ENCODE results near the gene UGT1A8. TPM values are rescaled to one million over a fixed set of nuclear protein-coding genes. Genes with fewer than 3 reads are reported as not detected.

Gene UGT1A8
- total and polyA plus RNA-seq, 10 donors, result not detected

DNA sequence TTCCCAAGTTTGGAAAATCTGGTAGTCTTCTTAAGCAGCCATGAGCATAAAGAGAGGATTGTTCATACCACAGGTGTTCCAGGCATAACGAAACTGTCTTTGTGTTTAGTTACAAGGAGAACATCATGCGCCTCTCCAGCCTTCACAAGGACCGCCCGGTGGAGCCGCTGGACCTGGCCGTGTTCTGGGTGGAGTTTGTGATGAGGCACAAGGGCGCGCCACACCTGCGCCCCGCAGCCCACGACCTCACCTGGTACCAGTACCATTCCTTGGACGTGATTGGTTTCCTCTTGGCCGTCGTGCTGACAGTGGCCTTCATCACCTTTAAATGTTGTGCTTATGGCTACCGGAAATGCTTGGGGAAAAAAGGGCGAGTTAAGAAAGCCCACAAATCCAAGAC is 154.7 kb downstream of the UGT1A8 start:
- no peak for TF ChIP-seq POLR2AphosphoS5 (IDR thresholded peaks at IDR 0.05)
- TF ChIP-seq POLR2A (IDR thresholded peaks at IDR 0.05), result no peak
- TF ChIP-seq, protein P1, sequence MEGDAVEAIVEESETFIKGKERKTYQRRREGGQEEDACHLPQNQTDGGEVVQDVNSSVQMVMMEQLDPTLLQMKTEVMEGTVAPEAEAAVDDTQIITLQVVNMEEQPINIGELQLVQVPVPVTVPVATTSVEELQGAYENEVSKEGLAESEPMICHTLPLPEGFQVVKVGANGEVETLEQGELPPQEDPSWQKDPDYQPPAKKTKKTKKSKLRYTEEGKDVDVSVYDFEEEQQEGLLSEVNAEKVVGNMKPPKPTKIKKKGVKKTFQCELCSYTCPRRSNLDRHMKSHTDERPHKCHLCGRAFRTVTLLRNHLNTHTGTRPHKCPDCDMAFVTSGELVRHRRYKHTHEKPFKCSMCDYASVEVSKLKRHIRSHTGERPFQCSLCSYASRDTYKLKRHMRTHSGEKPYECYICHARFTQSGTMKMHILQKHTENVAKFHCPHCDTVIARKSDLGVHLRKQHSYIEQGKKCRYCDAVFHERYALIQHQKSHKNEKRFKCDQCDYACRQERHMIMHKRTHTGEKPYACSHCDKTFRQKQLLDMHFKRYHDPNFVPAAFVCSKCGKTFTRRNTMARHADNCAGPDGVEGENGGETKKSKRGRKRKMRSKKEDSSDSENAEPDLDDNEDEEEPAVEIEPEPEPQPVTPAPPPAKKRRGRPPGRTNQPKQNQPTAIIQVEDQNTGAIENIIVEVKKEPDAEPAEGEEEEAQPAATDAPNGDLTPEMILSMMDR (IDR thresholded peaks at IDR 0.05 in 8 of 11, conservative IDR thresholded peaks at IDR 0.05 in 3 of 11), result no peak
- WGBS, 5 donors, result 85 to 93% (median 88%) methylated on average over 11 to 16 of the region's 16 CpGs
- Histone ChIP-seq H3K27ac (no peak overlapping the region), H3K27me3 (replicated peaks in 1 of 7) (peaks cover 0 to 14% (median 0%) of the 10 kb centered on the region in 7 donors), H3K36me3 (no peaks in the 10 kb centered on the region), H3K4me3 (no peak overlapping the region), H3K4me1 (no peaks in the 10 kb centered on the region), H3K9me3 (peaks cover 0 to 22% (median 12%) of the 10 kb centered on the region in 8 donors)
- intact Hi-C loops (cut with DNase I; ENCODE audit: low total_unique reads), result no loop called here
- DNase-seq, result no peak

DNA sequence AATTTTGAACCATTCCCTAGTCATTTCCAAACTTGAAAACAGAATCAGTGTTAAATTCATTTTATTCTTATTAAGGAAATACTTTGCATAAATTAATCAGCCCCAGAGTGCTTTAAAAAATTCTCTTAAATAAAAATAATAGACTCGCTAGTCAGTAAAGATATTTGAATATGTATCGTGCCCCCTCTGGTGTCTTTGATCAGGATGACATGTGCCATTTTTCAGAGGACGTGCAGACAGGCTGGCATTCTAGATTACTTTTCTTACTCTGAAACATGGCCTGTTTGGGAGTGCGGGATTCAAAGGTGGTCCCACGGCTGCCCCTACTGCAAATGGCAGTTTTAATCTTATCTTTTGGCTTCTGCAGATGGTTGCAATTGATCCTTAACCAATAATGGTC is 155.2 kb downstream of the UGT1A8 start:
- no peak overlapping the region for H3K4me3 ChIP-seq
- intact Hi-C loops (cut with DNase I; ENCODE audit: low total_unique reads), result no loop called here
- no peak overlapping the region for H3K27ac ChIP-seq
- H3K36me3 ChIP-seq, result no peaks in the 10 kb centered on the region
- H3K9me3 ChIP-seq, result peaks cover 0 to 26% (median 12%) of the 10 kb centered on the region in 8 donors
- DNase-seq, result no peak
- 68 to 84% (median 73%) methylated on average over 4 to 5 of the region's 5 CpGs for WGBS, 5 donors
- peaks cover 0 to 10% (median 0%) of the 10 kb centered on the region in 7 donors for H3K27me3 ChIP-seq (replicated peaks in 1 of 7)
- TF ChIP-seq, protein P1 (IDR thresholded peaks at IDR 0.05 in 8 of 11, conservative IDR thresholded peaks at IDR 0.05 in 3 of 11), result no peak
- TF ChIP-seq POLR2AphosphoS5 (IDR thresholded peaks at IDR 0.05) (no peak), POLR2A (IDR thresholded peaks at IDR 0.05) (no peak)
- no peaks in the 10 kb centered on the region for H3K4me1 ChIP-seq

DNA sequence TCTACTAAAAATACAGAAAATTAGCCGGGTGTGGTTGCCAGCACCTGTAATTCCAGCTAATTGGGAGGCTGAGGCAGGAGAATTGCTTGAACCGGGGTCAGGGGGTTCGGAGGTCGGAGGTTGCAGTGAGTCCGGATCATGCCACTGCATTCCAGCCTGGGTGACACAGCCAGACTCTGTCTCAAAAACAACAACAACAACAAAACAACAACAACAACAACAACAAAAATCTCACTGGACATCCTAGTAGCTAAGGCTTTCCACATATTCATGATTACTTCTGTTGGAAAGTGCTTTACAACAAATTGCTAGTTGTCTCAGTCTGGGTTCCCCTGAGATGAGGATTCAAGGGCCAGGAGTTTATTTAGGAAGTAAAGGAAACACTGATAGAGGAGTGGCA is 156.4 kb downstream of the UGT1A8 start:
- WGBS, 5 donors, result 83 to 95% (median 89%) methylated on average over 5 of the region's 5 CpGs
- DNase-seq, result no peak

DNA sequence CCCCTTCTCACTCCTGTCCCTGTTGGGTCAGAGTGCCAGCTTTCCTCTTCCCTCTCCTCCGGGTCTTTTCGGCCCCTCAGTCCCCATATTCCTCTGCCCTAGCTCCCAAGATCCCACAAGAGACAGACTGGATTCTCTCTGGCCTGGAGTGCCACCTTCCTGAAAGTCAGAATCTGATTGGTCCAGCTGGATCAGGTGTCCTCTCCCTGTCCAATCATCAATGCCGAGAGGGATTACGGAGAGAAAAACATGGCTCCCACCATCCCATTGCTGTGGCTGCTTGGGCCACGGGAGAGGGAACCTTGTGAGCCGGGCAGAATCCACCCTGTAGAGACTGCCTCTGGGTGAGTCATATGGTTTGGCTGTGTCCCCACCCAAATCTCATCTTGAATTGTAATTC is 158.0 kb downstream of the UGT1A8 start:
- intact Hi-C loops (cut with DNase I; ENCODE audit: low total_unique reads), result no loop called here
- TF ChIP-seq, protein P1 (IDR thresholded peaks at IDR 0.05 in 8 of 11, conservative IDR thresholded peaks at IDR 0.05 in 3 of 11), result no peak
- no peak for TF ChIP-seq POLR2AphosphoS5 (IDR thresholded peaks at IDR 0.05)
- TF ChIP-seq POLR2A (IDR thresholded peaks at IDR 0.05), result no peak
- no peak overlapping the region for H3K27ac ChIP-seq
- DNase-seq, result no peak
- no peaks in the 10 kb centered on the region for H3K4me1 ChIP-seq
- H3K36me3 ChIP-seq, result no peaks in the 10 kb centered on the region
- H3K9me3 ChIP-seq, result peaks cover 0 to 26% (median 12%) of the 10 kb centered on the region in 8 donors
- no peak overlapping the region for H3K4me3 ChIP-seq
- WGBS, 5 donors, result 92 to 97% (median 95%) methylated on average over 6 of the region's 6 CpGs
- H3K27me3 ChIP-seq (replicated peaks in 1 of 7), result peaks cover 0 to 7% (median 0%) of the 10 kb centered on the region in 7 donors

More for the DNA sequence above, 156.4 kb downstream of the UGT1A8 start:
- Histone ChIP-seq H3K27ac (no peak overlapping the region), H3K9me3 (peaks cover 0 to 26% (median 12%) of the 10 kb centered on the region in 8 donors), H3K4me1 (no peaks in the 10 kb centered on the region), H3K36me3 (no peaks in the 10 kb centered on the region), H3K27me3 (replicated peaks in 1 of 7) (peaks cover 0 to 4% (median 0%) of the 10 kb centered on the region in 7 donors), H3K4me3 (no peak overlapping the region)
- intact Hi-C loops (cut with DNase I; ENCODE audit: low total_unique reads), result no loop called here
- TF ChIP-seq POLR2AphosphoS5 (IDR thresholded peaks at IDR 0.05), result no peak
- TF ChIP-seq, protein P1 (IDR thresholded peaks at IDR 0.05 in 8 of 11, conservative IDR thresholded peaks at IDR 0.05 in 3 of 11), result no peak
- TF ChIP-seq POLR2A (IDR thresholded peaks at IDR 0.05), result no peak

All from spleen (tissue), 11 donors.